Measurements from ENCODE around the gene TRIM66. TPM values are rescaled to one million over a fixed set of nuclear protein-coding genes. Genes with fewer than 3 reads are reported as not detected.

TRIM66 gene
- total RNA-seq, 1 donor from 2014 or later = 11.8 TPM

- ATAC-seq = no peak
Observed at GRCh38 chr11:8654503-8654902, 28.0 kb downstream of the TRIM66 start.

- ATAC-seq = peak; percentile 21
Observed at GRCh38 chr11:8652140-8652539, 30.3 kb downstream of the TRIM66 start.

- no peak for ATAC-seq
Observed at GRCh38 chr11:8650401-8650990, 32.0 kb downstream of the TRIM66 start.

GRCh38 chr11:8649361-8649760 is 33.1 kb downstream of the TRIM66 start:
- ATAC-seq = peak; percentile 26

GRCh38 chr11:8646873-8647272 is 35.6 kb downstream of the TRIM66 start:
- ATAC-seq = no peak

- no peak for ATAC-seq
Observed at GRCh38 chr11:8642196-8642841, 40.1 kb downstream of the TRIM66 start.

- peak; percentile 38 for ATAC-seq
Observed at GRCh38 chr11:8641332-8641731, 41.1 kb downstream of the TRIM66 start.

GRCh38 chr11:8640267-8640906 is 42.1 kb downstream of the TRIM66 start:
- no peak for ATAC-seq

GRCh38 chr11:8639655-8640054 is 42.8 kb downstream of the TRIM66 start:
- ATAC-seq = no peak

- no peak for ATAC-seq
Observed at GRCh38 chr11:8638300-8638699, 44.2 kb downstream of the TRIM66 start.

GRCh38 chr11:8636127-8636526 is 46.3 kb downstream of the TRIM66 start:
- ATAC-seq = no peak

GRCh38 chr11:8634498-8634897 is 48.0 kb downstream of the TRIM66 start:
- no peak for ATAC-seq

- ATAC-seq = no peak
Observed at GRCh38 chr11:8631395-8632118, 50.9 kb downstream of the TRIM66 start.

- ATAC-seq = no peak
Observed at GRCh38 chr11:8624698-8625097, 57.8 kb downstream of the TRIM66 start.

- no peak for ATAC-seq
Observed at GRCh38 chr11:8621147-8621546, 61.3 kb downstream of the TRIM66 start.

GRCh38 chr11:8617063-8617462 is 65.4 kb downstream of the TRIM66 start:
- ATAC-seq = no peak

GRCh38 chr11:8615291-8616032 is 67.0 kb downstream of the TRIM66 start:
- peak; percentile 80 for ATAC-seq

GRCh38 chr11:8614497-8614896 is 68.0 kb downstream of the TRIM66 start:
- no peak for ATAC-seq

GRCh38 chr11:8613036-8613435 is 69.4 kb downstream of the TRIM66 start:
- ATAC-seq = no peak

GRCh38 chr11:8612522-8612921 is 69.9 kb downstream of the TRIM66 start:
- ATAC-seq = no peak

- no peak for ATAC-seq
Observed at GRCh38 chr11:8610532-8611116, 71.8 kb downstream of the TRIM66 start.

- ATAC-seq = peak; percentile 32
Observed at GRCh38 chr11:8608652-8609051, 73.8 kb downstream of the TRIM66 start.

Data from esophagus mucosa (tissue), 1 donor.